Upper lobe of left lung (tissue), 6 donors: ENCODE measurements around the gene AFG1L. TPM values are rescaled to one million over a fixed set of nuclear protein-coding genes. Genes with fewer than 3 reads are reported as not detected.
"Not testable (repeated sequence)": the region's sequence is repeated elsewhere in the genome, so short reads cannot be mapped to it uniquely, and the experiment has no call there.

Experiments used
- ATAC-seq, 2 donors: fragments of 200-7000 bp; cut with Tn5 transposase; one replicate each; pipeline ENCODE4 v1.9.1; 2022; ENCODE audit warnings: mild to moderate bottlenecking in 2 of 2, moderate library complexity in 2 of 2; ENCODE audit not compliant: low FRiP score in 2 of 2
- DNase-seq, 2 donors: peaks; one replicate each; pipeline ENCODE4 v3.0.0-alpha.2; 2019 to 2020
- H3K27ac ChIP-seq, 4 donors: fragments of 200-600 bp; sonication (generic); one replicate each; pipeline ENCODE4 v1.5.1; 2016 to 2019
- H3K27me3 ChIP-seq, 4 donors: fragments of 200-600 bp; sonication (generic); one replicate each; pipeline ENCODE4 v1.5.1; 2017 to 2019
- H3K36me3 ChIP-seq, 4 donors: fragments of 200-600 bp; sonication (generic); one replicate each; pipeline ENCODE4 v1.5.1; 2016 to 2019
- H3K4me1 ChIP-seq, 4 donors: fragments of 200-600 bp; sonication (generic); one replicate each; pipeline ENCODE4 v1.5.1; 2018 to 2019
- H3K4me3 ChIP-seq, 4 donors: fragments of 200-600 bp; sonication (generic); one replicate each; pipeline ENCODE4 v1.5.1; 2017 to 2019; ENCODE audit warnings: mild to moderate bottlenecking in 2 of 4, moderate library complexity in 1 of 4
- H3K9me3 ChIP-seq, 4 donors: fragments of 200-600 bp; sonication (generic); one replicate each; pipeline ENCODE4 v1.5.1; 2018 to 2019
- CTCF ChIP-seq, 6 experiments: fragments of 450-650 bp in 4 of 6; fragments of 200-600 bp in 2 of 6; sonication (generic) in 2 of 6; IDR thresholded peaks; one replicate each; pipeline ENCODE4 v1.5.1; 2016 to 2019; ENCODE audit warnings: antibody characterized with exemption in 6 of 6
- EP300 ChIP-seq, 4 donors: sonication (generic); formaldehyde crosslinking; IDR thresholded peaks; one replicate each; pipeline ENCODE4 v1.5.1; 2017; ENCODE audit warnings: antibody characterized with exemption in 4 of 4, control low read depth in 2 of 4
- POLR2A ChIP-seq, 4 donors: fragments of 450-650 bp; IDR thresholded peaks; one replicate each; pipeline ENCODE4 v1.5.1; 2016 to 2017; ENCODE audit warnings: antibody characterized with exemption in 4 of 4, mild to moderate bottlenecking in 2 of 4
- POLR2AphosphoS5 ChIP-seq, 2 donors: sonication (generic); formaldehyde crosslinking; IDR thresholded peaks; one replicate each; pipeline ENCODE4 v1.5.1; 2017; ENCODE audit warnings: antibody characterized with exemption in 2 of 2
- WGBS, 2 donors: methylation state at CpG; one replicate each; pipeline ENCODE4 v1.1.5; 2017 to 2018; 5-methylcytosine and 5-hydroxymethylcytosine counted together
- total RNA-seq, 6 donors: library from RNA; depleted of rRNA in 4 of 6; stranded (reverse); fragments of >200 nt in 4 of 6; gene quantifications; one replicate each; pipeline versions ENCODE4 v1.1.0 to v1.2.1, GENCODE V29; 2016 to 2021
- donor health status: DM: no; HTN: no; CAD: no; lungs with moderate emphysema.
- donor health status: DM: no; HTN: yes; CAD: no; lungs with severe emphysema.

The AFG1L gene
- total RNA-seq, 6 donors from 2014 or later = 2.6 to 19.9 (median 7.0) TPM

GRCh38 chr6:108535114-108535742 lies 240.4 kb downstream of the AFG1L start:
- no peaks in the 10 kb centered on the region for H3K4me1 ChIP-seq
- no peak overlapping the region for H3K4me3 ChIP-seq
- H3K27ac ChIP-seq = no peak overlapping the region
- ATAC-seq (no peak), DNase-seq (no peak)
- TF ChIP-seq POLR2A (IDR thresholded peaks at IDR 0.05) (no peak), EP300 (IDR thresholded peaks at IDR 0.05) (no peak), POLR2AphosphoS5 (IDR thresholded peaks at IDR 0.05) (no peak), CTCF (IDR thresholded peaks at IDR 0.05) (no peak)
- H3K9me3 ChIP-seq = no peaks in the 10 kb centered on the region
- no peaks in the 10 kb centered on the region for H3K36me3 ChIP-seq
- WGBS, 2 donors = 94% methylated on average over 7 to 11 of the region's 11 CpGs
- H3K27me3 ChIP-seq = no peaks in the 10 kb centered on the region

- not testable (repeated sequence) for ATAC-seq, DNase-seq, H3K9me3 ChIP-seq, H3K4me3 ChIP-seq, H3K36me3 ChIP-seq, H3K4me1 ChIP-seq, H3K27me3 ChIP-seq, H3K27ac ChIP-seq
- WGBS, 2 donors = 84 to 92% methylated on average over 3 to 4 of the region's 4 CpGs
These were observed 241.2 kb downstream of the AFG1L start for GRCh38 chr6:108535920-108536535.

GRCh38 chr6:108541843-108542759 lies 247.2 kb downstream of the AFG1L start:
- no peak for TF ChIP-seq EP300 (IDR thresholded peaks at IDR 0.05)
- peak; percentile 74 to 93 (median 88) for TF ChIP-seq CTCF (IDR thresholded peaks at IDR 0.05)
- no peak for TF ChIP-seq POLR2AphosphoS5 (IDR thresholded peaks at IDR 0.05)
- no peak for TF ChIP-seq POLR2A (IDR thresholded peaks at IDR 0.05)
- Histone ChIP-seq H3K9me3 (no peaks in the 10 kb centered on the region), H3K27ac (no peak overlapping the region), H3K27me3 (no peaks in the 10 kb centered on the region), H3K4me3 (no peak overlapping the region), H3K4me1 (peaks cover 3 to 7% (median 4%) of the 10 kb centered on the region in 4 donors), H3K36me3 (no peaks in the 10 kb centered on the region)
- ATAC-seq (peak; percentile 75 to 89), DNase-seq (peak in 1 of 2 donors; percentile 80)
- WGBS, 2 donors = 17 to 18% methylated on average over 5 of the region's 5 CpGs

GRCh38 chr6:108543175-108543940 lies 248.5 kb downstream of the AFG1L start:
- Histone ChIP-seq H3K4me1 (peaks cover 3 to 7% (median 4%) of the 10 kb centered on the region in 4 donors), H3K27me3 (no peaks in the 10 kb centered on the region), H3K4me3 (no peak overlapping the region), H3K27ac (no peak overlapping the region), H3K9me3 (no peaks in the 10 kb centered on the region), H3K36me3 (no peaks in the 10 kb centered on the region)
- DNase-seq = no peak
- no peak for TF ChIP-seq POLR2AphosphoS5 (IDR thresholded peaks at IDR 0.05)
- TF ChIP-seq EP300 (IDR thresholded peaks at IDR 0.05) = no peak
- TF ChIP-seq CTCF (IDR thresholded peaks at IDR 0.05) = no peak
- TF ChIP-seq POLR2A (IDR thresholded peaks at IDR 0.05) = no peak
- no peak for ATAC-seq
- 79 to 86% methylated on average over 7 of the region's 7 CpGs for WGBS, 2 donors
